Prostate gland (tissue), 2 donors: Measurements from ENCODE around the gene IQGAP1.

Experiments used
- CTCF ChIP-seq, 4 experiments: fragments of 200-600 bp in 2 of 4; fragments of 450-650 bp in 2 of 4; sonication (generic) in 2 of 4; IDR thresholded peaks; 1 replicate in 3 of 4; 2 replicates in 1 of 4; pipeline ENCODE4 v1.5.1; 2016 to 2019; ENCODE audit warnings: antibody characterized with exemption in 4 of 4, mild to moderate bottlenecking in 2 of 4, moderate library complexity in 2 of 4
- POLR2A ChIP-seq: fragments of 450-650 bp; IDR thresholded peaks from one replicate; pipeline ENCODE4 v1.6.1; 2016; ENCODE audit warnings: antibody characterized with exemption, mild to moderate bottlenecking
- POLR2AphosphoS5 ChIP-seq: sonication (generic); formaldehyde crosslinking; IDR thresholded peaks from one replicate; pipeline ENCODE4 v1.6.1; 2017; ENCODE audit warnings: antibody characterized with exemption

GRCh38 chr15:90483637-90484036, 95.6 kb downstream of the IQGAP1 start:
- TF ChIP-seq CTCF (IDR thresholded peaks at IDR 0.05) (no peak), POLR2AphosphoS5 (no peak), POLR2A (no peak)
